ENCODE results near the gene EPOP. TPM values are rescaled to one million over a fixed set of nuclear protein-coding genes. Genes with fewer than 3 reads are reported as not detected.

The EPOP gene
- total and polyA plus RNA-seq, 2 of the 13 experiments (the other 11 are each of a cell fraction or from before 2014, with no cell fraction given), result 14.7 to 37.8 TPM

- TF ChIP-seq, protein P1, sequence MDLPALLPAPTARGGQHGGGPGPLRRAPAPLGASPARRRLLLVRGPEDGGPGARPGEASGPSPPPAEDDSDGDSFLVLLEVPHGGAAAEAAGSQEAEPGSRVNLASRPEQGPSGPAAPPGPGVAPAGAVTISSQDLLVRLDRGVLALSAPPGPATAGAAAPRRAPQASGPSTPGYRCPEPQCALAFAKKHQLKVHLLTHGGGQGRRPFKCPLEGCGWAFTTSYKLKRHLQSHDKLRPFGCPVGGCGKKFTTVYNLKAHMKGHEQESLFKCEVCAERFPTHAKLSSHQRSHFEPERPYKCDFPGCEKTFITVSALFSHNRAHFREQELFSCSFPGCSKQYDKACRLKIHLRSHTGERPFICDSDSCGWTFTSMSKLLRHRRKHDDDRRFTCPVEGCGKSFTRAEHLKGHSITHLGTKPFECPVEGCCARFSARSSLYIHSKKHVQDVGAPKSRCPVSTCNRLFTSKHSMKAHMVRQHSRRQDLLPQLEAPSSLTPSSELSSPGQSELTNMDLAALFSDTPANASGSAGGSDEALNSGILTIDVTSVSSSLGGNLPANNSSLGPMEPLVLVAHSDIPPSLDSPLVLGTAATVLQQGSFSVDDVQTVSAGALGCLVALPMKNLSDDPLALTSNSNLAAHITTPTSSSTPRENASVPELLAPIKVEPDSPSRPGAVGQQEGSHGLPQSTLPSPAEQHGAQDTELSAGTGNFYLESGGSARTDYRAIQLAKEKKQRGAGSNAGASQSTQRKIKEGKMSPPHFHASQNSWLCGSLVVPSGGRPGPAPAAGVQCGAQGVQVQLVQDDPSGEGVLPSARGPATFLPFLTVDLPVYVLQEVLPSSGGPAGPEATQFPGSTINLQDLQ (CRISPR knock-in tag; IDR thresholded peaks at IDR 0.05), result no peak; the same call in 1 of the 2 replicates
- TF ChIP-seq AGO2 (optimal IDR thresholded peaks at IDR 0.05; ENCODE audit: low read depth, low read length) (peak; percentile 98), HOXA7 (CRISPR knock-in tag; IDR thresholded peaks at IDR 0.05) (no peak), ZNF180 (CRISPR knock-in tag; IDR thresholded peaks at IDR 0.05; ENCODE audit: borderline replicate concordance, low read depth) (peak; percentile 85; the same call in 1 of the 2 replicates), ATF4 (CRISPR knock-in tag; IDR thresholded peaks at IDR 0.05) (no peak), ZSCAN9 (CRISPR knock-in tag; IDR thresholded peaks at IDR 0.05; ENCODE audit: borderline replicate concordance) (no peak), ZFAT (CRISPR knock-in tag; conservative IDR thresholded peaks at IDR 0.05) (no peak), ZNF737 (CRISPR knock-in tag; IDR thresholded peaks at IDR 0.05; ENCODE audit: borderline replicate concordance) (no peak), BCL3 (CRISPR knock-in tag; IDR thresholded peaks at IDR 0.05) (no peak), ZNF672 (CRISPR knock-in tag; IDR thresholded peaks at IDR 0.05) (no peak), E2F5 (CRISPR knock-in tag; conservative IDR thresholded peaks at IDR 0.05) (0 out of 2 replicates have a peak, but pooled peaks have one; percentile 21), ARID3A (IDR thresholded peaks at IDR 0.05; ENCODE audit: low read depth, low read length) (no peak), CREB1 (IDR thresholded peaks at IDR 0.05) (no peak), CREB1 (CRISPR knock-in tag; IDR thresholded peaks at IDR 0.05) (no peak), ZNF605 (CRISPR knock-in tag; IDR thresholded peaks at IDR 0.05) (no peak; the same call in 1 of the 2 replicates), SNAI1 (CRISPR knock-in tag; IDR thresholded peaks at IDR 0.05; ENCODE audit: borderline replicate concordance) (no peak)
- TF ChIP-seq, protein P2, sequence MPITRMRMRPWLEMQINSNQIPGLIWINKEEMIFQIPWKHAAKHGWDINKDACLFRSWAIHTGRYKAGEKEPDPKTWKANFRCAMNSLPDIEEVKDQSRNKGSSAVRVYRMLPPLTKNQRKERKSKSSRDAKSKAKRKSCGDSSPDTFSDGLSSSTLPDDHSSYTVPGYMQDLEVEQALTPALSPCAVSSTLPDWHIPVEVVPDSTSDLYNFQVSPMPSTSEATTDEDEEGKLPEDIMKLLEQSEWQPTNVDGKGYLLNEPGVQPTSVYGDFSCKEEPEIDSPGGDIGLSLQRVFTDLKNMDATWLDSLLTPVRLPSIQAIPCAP (CRISPR knock-in tag; IDR thresholded peaks at IDR 0.05; ENCODE audit: low read depth), result no peak
Measured at GRCh38 chr17:38704606-38705522, 30.1 kb upstream of the EPOP start, which contains the start of gene MLLT6 (continued).
